Fibroblast of mammary gland (primary cell): ENCODE measurements around the gene HMX3.

ENCODE experiments used
- DNase-seq: peaks from one replicate; pipeline ENCODE4 v3.0.0-alpha.2; 2010; ENCODE audit warnings: low read depth
- H3K4me3 ChIP-seq: 2 replicates; pipeline ENCODE4 v1.5.1; 2011; ENCODE audit warnings: low read depth, mild to moderate bottlenecking, low read length, moderate library complexity; ENCODE audit not compliant: control insufficient read depth
- TF ChIP-seq, protein P1 (sequence below): conservative IDR thresholded peaks from 2 replicates; pipeline ENCODE4 v1.5.1; 2011; ENCODE audit warnings: low read depth, low read length, inconsistent platforms; ENCODE audit not compliant: control insufficient read depth, insufficient read depth

Gene HMX3

GRCh38 chr10:123148414-123149161, 12.8 kb downstream of the HMX3 start:
- no peak overlapping the region for H3K4me3 ChIP-seq
- TF ChIP-seq, protein P1, sequence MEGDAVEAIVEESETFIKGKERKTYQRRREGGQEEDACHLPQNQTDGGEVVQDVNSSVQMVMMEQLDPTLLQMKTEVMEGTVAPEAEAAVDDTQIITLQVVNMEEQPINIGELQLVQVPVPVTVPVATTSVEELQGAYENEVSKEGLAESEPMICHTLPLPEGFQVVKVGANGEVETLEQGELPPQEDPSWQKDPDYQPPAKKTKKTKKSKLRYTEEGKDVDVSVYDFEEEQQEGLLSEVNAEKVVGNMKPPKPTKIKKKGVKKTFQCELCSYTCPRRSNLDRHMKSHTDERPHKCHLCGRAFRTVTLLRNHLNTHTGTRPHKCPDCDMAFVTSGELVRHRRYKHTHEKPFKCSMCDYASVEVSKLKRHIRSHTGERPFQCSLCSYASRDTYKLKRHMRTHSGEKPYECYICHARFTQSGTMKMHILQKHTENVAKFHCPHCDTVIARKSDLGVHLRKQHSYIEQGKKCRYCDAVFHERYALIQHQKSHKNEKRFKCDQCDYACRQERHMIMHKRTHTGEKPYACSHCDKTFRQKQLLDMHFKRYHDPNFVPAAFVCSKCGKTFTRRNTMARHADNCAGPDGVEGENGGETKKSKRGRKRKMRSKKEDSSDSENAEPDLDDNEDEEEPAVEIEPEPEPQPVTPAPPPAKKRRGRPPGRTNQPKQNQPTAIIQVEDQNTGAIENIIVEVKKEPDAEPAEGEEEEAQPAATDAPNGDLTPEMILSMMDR = no peak
- no peak for DNase-seq

DNA sequence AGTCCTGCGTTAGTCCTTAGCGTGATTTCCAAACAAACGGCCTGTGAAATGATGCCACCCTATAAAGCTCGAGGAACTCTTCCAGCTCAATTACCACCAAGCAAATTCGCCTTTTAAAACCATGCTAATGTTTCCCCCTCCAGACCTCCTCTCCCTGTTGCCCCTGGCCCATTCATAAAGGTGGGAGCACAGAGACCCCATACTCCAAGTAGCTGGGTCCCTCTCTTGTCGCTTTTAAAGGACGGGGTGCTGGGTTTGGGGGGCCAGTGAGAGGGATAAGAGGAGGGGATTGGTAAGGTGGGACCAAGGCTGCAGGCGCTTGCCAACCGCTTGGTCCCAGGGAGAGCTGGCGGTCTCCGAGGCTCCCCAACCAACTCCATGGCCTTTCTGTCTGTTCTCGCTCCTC, 13.4 kb downstream of the HMX3 start:
- TF ChIP-seq, protein P1 = no peak
- no peak overlapping the region for H3K4me3 ChIP-seq
- DNase-seq = no peak

- TF ChIP-seq, protein P1 = no peak
- H3K4me3 ChIP-seq = peak overlapping the region; percentile 25
- peak; percentile 45 for DNase-seq
Measured at GRCh38 chr10:123149568-123150270, 13.9 kb downstream of the HMX3 start.

- TF ChIP-seq, protein P1 = no peak
- no peak overlapping the region for H3K4me3 ChIP-seq
- DNase-seq = no peak
Measured at GRCh38 chr10:123150271-123150985, 14.7 kb downstream of the HMX3 start.

GRCh38 chr10:123150986-123151736, 15.4 kb downstream of the HMX3 start:
- H3K4me3 ChIP-seq = no peak overlapping the region

More at GRCh38 chr10:123150986-123151736, 15.4 kb downstream of the HMX3 start:
- no peak for DNase-seq
- TF ChIP-seq, protein P1 = no peak
